Stimulated activated CD4-positive, alpha-beta T cell treated with anti-CD3 and anti-CD28 coated beads, Interleukin-1b, Interleukin-23, amount 100 ng/mL, for 48 hours (primary cell): ENCODE measurements around the gene SLC26A1.
A peak's percentile ranks its signal among the peaks of the same experiment; 100 is the strongest.

ENCODE experiments used
- DNase-seq: peaks from one replicate; pipeline ENCODE4 v3.0.0-alpha.2; 2020

SLC26A1 gene

DNA sequence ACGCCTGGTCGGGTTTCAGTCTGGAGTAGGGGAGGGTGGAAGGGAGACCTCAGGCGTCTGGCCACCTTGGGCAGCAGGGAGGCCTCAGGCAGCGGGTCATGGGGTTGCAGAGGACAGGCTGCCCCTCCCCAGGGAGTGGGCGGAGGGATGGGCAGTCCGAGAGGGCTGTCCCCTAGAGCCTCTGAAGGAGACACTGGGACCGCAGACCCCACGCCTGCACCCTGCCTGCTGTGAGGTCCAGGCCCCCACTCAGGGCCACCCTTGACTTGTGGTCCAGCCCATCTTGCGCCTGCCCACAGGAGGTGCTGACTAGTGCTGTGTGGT lies 34.7 kb upstream of the SLC26A1 start:
- DNase-seq, result no peak

GRCh38 chr4:1027219-1027914 lies 34.2 kb upstream of the SLC26A1 start:
- DNase-seq, result no peak

DNA sequence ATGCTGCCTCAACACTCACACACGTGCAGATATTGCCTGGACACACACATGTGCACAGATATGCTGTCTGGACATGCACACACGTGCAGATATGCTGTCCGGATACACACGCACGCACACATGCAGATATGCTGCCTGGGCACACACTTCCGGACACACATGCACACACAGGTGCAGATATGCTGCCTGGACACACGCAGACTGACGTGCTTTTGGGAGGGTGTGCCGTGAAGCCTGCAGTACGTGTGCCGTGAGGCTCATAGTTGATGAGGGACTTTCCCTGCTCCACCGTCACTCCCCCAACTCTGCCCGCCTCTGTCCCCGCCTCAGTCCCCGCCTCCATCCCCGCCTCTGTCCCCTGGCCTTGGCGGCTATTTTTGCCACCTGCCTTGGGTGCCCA lies 32.9 kb upstream of the SLC26A1 start:
- peak; percentile 42 for DNase-seq

GRCh38 chr4:1024882-1025545 lies 31.8 kb upstream of the SLC26A1 start:
- DNase-seq, result no peak

DNA sequence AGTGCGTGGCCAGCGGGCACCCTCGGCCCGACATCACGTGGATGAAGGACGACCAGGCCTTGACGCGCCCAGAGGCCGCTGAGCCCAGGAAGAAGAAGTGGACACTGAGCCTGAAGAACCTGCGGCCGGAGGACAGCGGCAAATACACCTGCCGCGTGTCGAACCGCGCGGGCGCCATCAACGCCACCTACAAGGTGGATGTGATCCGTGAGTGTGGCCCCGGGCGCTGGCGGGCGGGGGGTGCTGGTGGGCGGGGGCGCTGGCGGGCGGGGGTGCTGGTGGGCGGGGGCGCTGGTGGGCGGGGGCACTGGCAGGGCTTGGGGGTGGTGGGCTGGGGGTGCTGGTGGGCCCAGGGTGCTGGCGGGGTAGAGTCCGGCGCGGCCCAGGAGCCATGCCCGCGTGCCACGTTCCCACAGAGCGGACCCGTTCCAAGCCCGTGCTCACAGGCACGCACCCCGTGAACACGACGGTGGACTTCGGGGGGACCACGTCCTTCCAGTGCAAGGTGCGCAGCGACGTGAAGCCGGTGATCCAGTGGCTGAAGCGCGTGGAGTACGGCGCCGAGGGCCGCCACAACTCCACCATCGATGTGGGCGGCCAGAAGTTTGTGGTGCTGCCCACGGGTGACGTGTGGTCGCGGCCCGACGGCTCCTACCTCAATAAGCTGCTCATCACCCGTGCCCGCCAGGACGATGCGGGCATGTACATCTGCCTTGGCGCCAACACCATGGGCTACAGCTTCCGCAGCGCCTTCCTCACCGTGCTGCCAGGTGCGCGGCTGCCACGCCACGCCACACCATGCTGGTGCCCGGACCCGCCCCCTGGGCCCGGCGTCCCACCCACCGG lies 30.9 kb upstream of the SLC26A1 start:
- no peak for DNase-seq

DNA sequence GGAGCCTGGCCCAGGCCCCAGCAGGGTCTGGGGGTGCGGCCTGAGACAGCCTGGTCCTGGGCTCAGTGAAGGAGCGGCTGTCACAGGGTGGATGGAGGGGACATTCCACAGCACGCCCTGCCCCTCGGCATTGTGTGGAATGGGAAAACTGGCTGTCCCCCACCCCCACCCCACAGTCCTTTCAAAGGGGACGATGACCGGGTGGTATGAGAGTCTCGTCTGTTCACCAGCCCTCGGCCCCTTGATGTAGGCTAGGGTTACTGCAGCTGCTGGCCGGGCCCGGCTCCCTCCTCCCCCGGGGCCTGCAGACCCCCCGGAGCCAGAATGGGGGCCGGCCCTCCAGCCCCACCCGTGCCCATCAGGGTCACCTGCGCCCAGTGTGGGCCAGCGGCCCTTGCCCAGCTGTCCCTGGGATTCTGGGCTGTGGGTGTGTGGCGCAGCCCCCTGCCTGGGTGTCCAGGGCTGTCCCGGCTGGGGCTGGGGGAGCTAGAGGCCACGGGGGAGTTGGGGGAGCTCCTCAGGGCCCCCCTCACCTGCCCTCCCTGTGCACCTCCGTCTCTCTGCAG lies 30.0 kb upstream of the SLC26A1 start:
- DNase-seq, result no peak

- no peak for DNase-seq
Observed at GRCh38 chr4:1022739-1023066, 29.5 kb upstream of the SLC26A1 start.

GRCh38 chr4:1022051-1022738 lies 29.0 kb upstream of the SLC26A1 start:
- no peak for DNase-seq

DNA sequence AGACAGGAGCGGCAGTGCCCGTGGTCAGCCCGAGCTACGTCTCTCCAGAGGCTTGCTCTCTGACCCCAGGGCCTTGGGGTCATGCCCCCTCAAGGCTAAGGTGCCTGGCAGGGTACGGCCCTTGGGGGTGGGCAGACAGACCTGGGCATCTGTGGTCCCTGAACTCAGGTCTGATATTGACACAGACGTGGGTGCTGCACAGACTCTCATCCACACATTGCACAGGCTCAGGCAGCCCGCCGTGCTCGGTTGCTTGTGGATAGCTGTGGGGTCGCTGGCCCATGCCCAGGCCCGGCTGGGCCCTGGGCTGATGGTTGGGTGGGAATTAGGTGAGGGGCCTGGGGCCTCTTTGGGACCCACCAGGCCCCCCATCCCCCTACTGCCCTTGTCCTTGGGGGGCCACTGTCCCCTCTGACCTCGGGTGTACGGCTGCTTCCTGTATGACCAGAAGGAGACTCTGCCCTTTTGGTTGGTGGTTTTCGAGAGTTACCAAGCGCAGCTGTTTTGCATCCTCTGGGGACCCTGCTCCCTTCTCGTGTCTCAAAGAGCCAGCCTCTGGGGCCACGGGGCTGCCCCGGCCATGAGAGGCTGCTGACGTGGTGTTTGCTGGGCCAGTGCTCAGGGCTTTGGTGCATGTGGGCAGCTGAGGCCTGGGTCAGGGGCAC lies 28.3 kb upstream of the SLC26A1 start:
- no peak for DNase-seq

- DNase-seq, result no peak
Observed at GRCh38 chr4:1019729-1020470, 26.7 kb upstream of the SLC26A1 start.

GRCh38 chr4:1019320-1019719 lies 26.1 kb upstream of the SLC26A1 start:
- no peak for DNase-seq

GRCh38 chr4:1018147-1019020 lies 25.2 kb upstream of the SLC26A1 start:
- DNase-seq, result no peak

GRCh38 chr4:1017706-1018105 lies 24.5 kb upstream of the SLC26A1 start:
- no peak for DNase-seq

DNA sequence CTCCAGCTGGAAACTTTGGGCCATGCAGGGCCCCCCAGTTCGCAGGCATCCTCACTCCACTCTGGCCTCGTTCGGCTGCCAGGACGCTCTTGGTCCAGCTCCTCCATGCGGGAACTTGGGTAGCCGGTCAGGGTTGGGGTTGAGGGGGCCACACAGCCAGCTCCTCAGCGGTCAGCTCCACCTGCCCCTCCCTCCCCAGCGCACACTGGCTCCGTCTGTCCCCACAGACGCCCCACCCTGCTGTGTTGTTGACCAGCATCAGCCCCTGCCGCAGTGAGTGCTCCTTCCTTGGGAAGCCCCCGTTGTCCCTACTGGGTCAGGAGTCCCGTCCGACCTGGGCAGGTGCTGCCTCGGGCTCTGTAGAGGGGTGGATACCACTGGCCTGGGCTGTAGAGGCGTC lies 24.0 kb upstream of the SLC26A1 start:
- no peak for DNase-seq

DNA sequence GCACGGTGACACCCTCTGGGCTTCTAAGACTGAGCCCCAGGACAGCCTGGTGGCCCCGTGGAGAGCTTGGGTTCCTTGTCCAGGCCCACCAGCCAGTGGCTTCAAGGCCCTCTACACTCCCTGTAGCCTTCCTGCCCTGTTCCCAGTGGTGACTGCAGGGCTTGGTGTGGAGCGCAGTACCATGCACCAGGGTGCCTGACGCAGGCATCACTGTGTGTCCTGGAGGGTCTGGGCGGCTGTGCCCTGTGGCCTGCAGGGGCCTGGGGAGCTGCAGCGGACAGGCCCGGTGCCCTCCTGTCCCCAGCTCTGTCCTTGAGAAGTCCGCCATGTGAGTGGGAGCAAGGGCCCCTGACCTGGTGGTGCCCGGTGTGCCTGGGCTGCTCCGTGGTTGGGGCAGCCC lies 22.5 kb upstream of the SLC26A1 start:
- no peak for DNase-seq

DNA sequence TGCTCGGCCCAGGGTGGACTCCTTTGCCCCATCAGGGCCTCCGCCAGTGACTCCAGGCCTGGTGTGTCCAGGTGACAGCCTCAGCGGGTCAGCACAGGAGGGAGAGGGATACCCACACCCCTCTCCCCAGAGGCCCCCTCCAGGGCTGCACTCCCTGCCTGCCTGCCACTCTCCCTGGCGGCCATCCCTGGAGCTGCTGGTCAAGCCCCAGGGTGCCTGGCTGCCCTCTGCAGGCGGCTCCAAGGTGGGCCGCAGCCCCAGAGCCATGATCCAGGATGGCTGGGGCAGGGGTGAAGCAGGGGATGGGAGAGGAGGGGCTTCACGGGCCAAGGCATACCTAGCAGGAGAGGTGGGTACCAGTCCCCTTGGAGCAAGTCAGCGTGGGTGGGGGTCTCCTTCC lies 22.0 kb upstream of the SLC26A1 start:
- no peak for DNase-seq

DNA sequence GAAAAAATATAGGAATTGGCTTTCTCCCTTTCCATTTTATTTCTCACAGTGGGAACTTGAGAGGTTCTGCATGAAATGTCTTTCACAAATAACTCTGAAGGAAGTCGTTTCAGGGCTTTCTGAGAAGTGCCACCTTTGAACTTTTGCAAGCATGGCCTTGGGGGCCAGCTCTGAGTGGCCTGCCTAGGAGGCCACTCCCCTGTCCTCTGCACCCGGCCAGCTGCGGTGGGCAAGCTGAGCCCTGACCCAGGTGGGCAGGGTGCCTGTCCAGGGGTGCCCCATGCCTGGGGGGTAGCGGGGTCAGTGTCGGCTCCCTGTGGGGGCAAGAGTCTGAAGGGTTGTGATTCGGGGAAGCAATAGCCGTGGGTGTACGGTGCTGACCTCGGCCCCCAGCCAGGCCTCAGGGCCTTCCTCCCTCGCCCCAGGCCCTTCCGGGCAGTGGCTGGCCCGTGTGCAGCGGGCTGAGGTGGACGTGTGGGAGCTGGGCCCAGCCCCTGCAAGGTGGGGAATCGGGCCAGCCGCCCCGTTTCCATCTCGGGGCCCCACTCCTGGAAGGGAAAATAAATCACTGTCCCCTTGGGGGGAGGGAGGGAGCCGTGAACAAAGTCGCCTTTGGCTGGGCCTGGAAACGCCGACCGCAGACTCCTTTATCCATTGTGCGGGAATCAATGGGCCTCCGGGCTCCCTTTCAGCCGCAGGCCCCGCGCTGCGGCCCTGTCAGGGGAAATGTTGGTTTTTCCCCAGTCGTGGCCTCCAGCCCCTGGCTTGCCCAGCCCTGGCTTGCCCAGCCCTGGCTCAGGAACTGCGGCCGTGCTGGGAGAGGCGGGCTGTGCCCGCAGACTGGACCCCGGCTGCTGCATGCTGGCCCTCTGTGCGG lies 21.3 kb upstream of the SLC26A1 start:
- DNase-seq, result no peak

DNA sequence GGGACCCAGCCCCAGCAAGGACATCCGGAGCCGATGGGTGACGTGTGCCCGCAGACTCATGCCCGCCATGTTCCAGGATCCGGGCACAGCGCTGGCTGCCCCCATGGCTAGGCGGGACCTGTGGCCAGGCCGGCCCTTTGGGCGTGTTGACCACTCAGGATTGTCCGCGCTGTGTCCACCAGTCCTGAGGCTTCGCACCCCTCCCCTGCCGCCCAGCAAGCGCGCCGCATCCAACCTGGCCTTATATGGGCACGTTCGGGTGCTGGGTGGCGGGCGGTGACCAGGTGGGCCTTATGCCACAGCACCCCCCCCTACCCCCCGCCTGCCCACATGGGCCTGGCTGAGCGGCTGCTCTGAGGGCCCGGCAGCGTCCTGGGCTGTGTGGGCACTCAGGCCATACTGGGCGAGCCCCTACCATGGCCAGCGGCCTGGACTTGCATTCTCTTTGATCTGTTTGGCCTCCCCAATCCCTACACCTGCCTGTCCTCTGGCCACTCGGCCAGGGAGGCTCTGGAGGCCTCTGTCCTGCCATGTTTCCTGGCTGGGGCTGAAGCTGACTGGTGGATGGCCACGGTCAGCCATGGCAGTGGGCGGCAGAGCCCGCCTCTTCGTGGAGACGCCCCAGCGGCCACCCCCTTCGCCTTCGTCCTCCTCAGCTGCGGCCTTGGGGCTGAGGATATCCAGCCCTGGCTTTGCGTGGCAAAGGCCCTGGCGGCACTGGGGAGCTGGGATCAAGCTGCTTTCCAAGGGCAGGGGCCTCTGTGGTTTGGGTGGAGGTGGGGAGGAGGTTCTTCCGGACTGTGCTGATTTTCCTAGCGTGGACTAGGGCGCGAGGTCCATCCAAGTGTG lies 20.2 kb upstream of the SLC26A1 start:
- DNase-seq, result no peak
